ENCODE results near the gene SMARCD1. TPM values are rescaled to one million over a fixed set of nuclear protein-coding genes. Genes with fewer than 3 reads are reported as not detected.

SMARCD1 gene
- total RNA-seq, 1 donor from 2014 or later, result 18.6 TPM

- DNase-seq (ENCODE audit: low spot score), result no peak
- no peak for ATAC-seq
These were observed 28.5 kb upstream of the SMARCD1 start for GRCh38 chr12:50056639-50056976.

GRCh38 chr12:50057000-50057841 is 27.9 kb upstream of the SMARCD1 start, which contains the start of gene ASIC1:
ASIC1 (plus strand) TSS chr12:50057596; CDS start chr12:50058767, 1,171 bp downstream.
- ATAC-seq, result peak; percentile 87

GRCh38 chr12:50057896-50058670 is 27.1 kb upstream of the SMARCD1 start:
- ATAC-seq, result no peak

More at GRCh38 chr12:50057000-50057841, 27.9 kb upstream of the SMARCD1 start, which contains the start of gene ASIC1:
- DNase-seq (ENCODE audit: low spot score), result peak; percentile 75

GRCh38 chr12:50058743-50059312 is 26.3 kb upstream of the SMARCD1 start:
- DNase-seq (ENCODE audit: low spot score), result no peak
- ATAC-seq, result no peak

More at GRCh38 chr12:50057896-50058670, 27.1 kb upstream of the SMARCD1 start:
- DNase-seq (ENCODE audit: low spot score), result no peak

- DNase-seq (ENCODE audit: low spot score), result no peak
- no peak for ATAC-seq
These were observed 25.6 kb upstream of the SMARCD1 start for GRCh38 chr12:50059440-50060119.

GRCh38 chr12:50060120-50060468 is 25.0 kb upstream of the SMARCD1 start:
- DNase-seq (ENCODE audit: low spot score), result no peak
- ATAC-seq, result no peak

GRCh38 chr12:50061171-50061570 is 24.0 kb upstream of the SMARCD1 start:
- no peak for DNase-seq (ENCODE audit: low spot score)
- no peak for ATAC-seq

- DNase-seq (ENCODE audit: low spot score), result no peak
- no peak for ATAC-seq
These were observed 23.0 kb upstream of the SMARCD1 start for GRCh38 chr12:50061946-50062686.

GRCh38 chr12:50062728-50063460 is 22.2 kb upstream of the SMARCD1 start:
- DNase-seq (ENCODE audit: low spot score) (no peak), ATAC-seq (no peak)

GRCh38 chr12:50065726-50066310 is 19.3 kb upstream of the SMARCD1 start:
- ATAC-seq, result no peak

GRCh38 chr12:50066402-50066801 is 18.7 kb upstream of the SMARCD1 start:
- DNase-seq (ENCODE audit: low spot score), result no peak
- no peak for ATAC-seq

More at GRCh38 chr12:50065726-50066310, 19.3 kb upstream of the SMARCD1 start:
- DNase-seq (ENCODE audit: low spot score), result no peak

GRCh38 chr12:50069069-50069468 is 16.1 kb upstream of the SMARCD1 start:
- ATAC-seq, result no peak
- no peak for DNase-seq (ENCODE audit: low spot score)

- ATAC-seq, result no peak
- no peak for DNase-seq (ENCODE audit: low spot score)
These were observed 15.6 kb upstream of the SMARCD1 start for GRCh38 chr12:50069539-50069938.

GRCh38 chr12:50070314-50071060 is 14.7 kb upstream of the SMARCD1 start:
- DNase-seq (ENCODE audit: low spot score), result peak; percentile 76
- peak; percentile 80 for ATAC-seq

GRCh38 chr12:50072198-50072907 is 12.8 kb upstream of the SMARCD1 start:
- no peak for DNase-seq (ENCODE audit: low spot score)
- ATAC-seq, result no peak

- DNase-seq (ENCODE audit: low spot score) (no peak), ATAC-seq (no peak)
These were observed 11.9 kb upstream of the SMARCD1 start for GRCh38 chr12:50073206-50073605.

- ATAC-seq (no peak), DNase-seq (ENCODE audit: low spot score) (no peak)
These were observed 11.4 kb upstream of the SMARCD1 start for GRCh38 chr12:50073712-50074111.

Data from left lobe of liver (tissue), 2 donors.